Breast epithelium (tissue), 4 donors: Measurements from ENCODE around the gene AGAP3. TPM values are rescaled to one million over a fixed set of nuclear protein-coding genes. Genes with fewer than 3 reads are reported as not detected.
A peak's percentile ranks its signal among the peaks of the same experiment; 100 is the strongest.

ENCODE experiments used
- DNase-seq, 2 donors: peaks; one replicate each; pipeline ENCODE4 v3.0.0-alpha.2; 2019; ENCODE audit warnings: low spot score in 2 of 2
- H3K27ac ChIP-seq, 2 donors: fragments of 200-600 bp; sonication (generic) in 1 of 2; one replicate each; pipeline ENCODE4 v1.5.1; 2016 to 2019; ENCODE audit warnings: mild to moderate bottlenecking in 1 of 2
- H3K27me3 ChIP-seq, 2 donors: fragments of 200-600 bp; sonication (generic) in 1 of 2; one replicate each; pipeline versions ENCODE4 v1.5.1 to v1.6.0; 2017 to 2019; ENCODE audit warnings: control low read depth in 1 of 2, mild to moderate bottlenecking in 1 of 2
- H3K36me3 ChIP-seq: fragments of 200-600 bp; one replicate; pipeline ENCODE4 v1.5.1; 2019
- H3K4me1 ChIP-seq, 2 donors: fragments of 200-600 bp; sonication (generic); one replicate each; pipeline ENCODE4 v1.5.1; 2016 to 2019; ENCODE audit warnings: control low read depth in 1 of 2
- H3K4me3 ChIP-seq, 3 donors: fragments of 200-600 bp; sonication (generic); 1 replicate in 2 of 3; 2 replicates in 1 of 3; pipeline ENCODE4 v1.5.1; 2016 to 2019; ENCODE audit warnings: mild to moderate bottlenecking in 3 of 3, moderate library complexity in 2 of 3
- H3K9me3 ChIP-seq, 2 donors: fragments of 200-600 bp; sonication (generic) in 1 of 2; one replicate each; pipeline ENCODE4 v1.5.1; 2016 to 2019; ENCODE audit warnings: control low read depth in 1 of 2
- CTCF ChIP-seq, 3 donors: fragments of 450-650 bp; IDR thresholded peaks; one replicate each; pipeline ENCODE4 v1.5.1; 2016 to 2017; ENCODE audit warnings: antibody characterized with exemption in 3 of 3, mild to moderate bottlenecking in 3 of 3, moderate library complexity in 3 of 3
- POLR2A ChIP-seq: fragments of 450-650 bp; IDR thresholded peaks from one replicate; pipeline ENCODE4 v1.6.1; 2016; ENCODE audit warnings: antibody characterized with exemption, mild to moderate bottlenecking, moderate library complexity
- POLR2AphosphoS5 ChIP-seq, 3 donors: sonication (generic); formaldehyde crosslinking; IDR thresholded peaks; one replicate each; pipeline ENCODE4 v1.6.1; 2017; ENCODE audit warnings: antibody characterized with exemption in 3 of 3
- intact Hi-C: fragments of 100-400 bp; cut with DNase I; formaldehyde crosslinking; loops from one replicate; pipeline ENCODE4 v1.15.1; 2023; ENCODE audit warnings: low total_unique reads
- total RNA-seq, 3 donors: library from RNA; depleted of rRNA; stranded (reverse); fragments of >200 nt; gene quantifications; one replicate each; pipeline ENCODE4 v1.1.0, GENCODE V29; 2016

AGAP3 gene
- total RNA-seq, 3 donors from 2014 or later, result 47.2 to 58.1 (median 55.1) TPM

- intact Hi-C loops, result loop anchor here (5.0 to 10.0 kb wide), 2 partner anchors 100 to 1853 kb away; partner anchors contain the start of gene ZNF783
- Histone ChIP-seq H3K9me3 (no peaks in the 10 kb centered on the region), H3K36me3 (peaks cover 10% of the 10 kb centered on the region), H3K27ac (peak overlapping the region; percentile 71 to 85), H3K4me1 (peaks cover 0 to 9% of the 10 kb centered on the region in 2 donors), H3K4me3 (peak overlapping the region in 2 of 3 donors; percentile 51 to 69), H3K27me3 (no peaks in the 10 kb centered on the region)
- no peak for DNase-seq
- TF ChIP-seq POLR2A (no peak), CTCF (IDR thresholded peaks at IDR 0.05) (peak in 1 of 3 donors; percentile 9), POLR2AphosphoS5 (IDR thresholded peaks at IDR 0.05) (no peak)
Measured at GRCh38 chr7:151115121-151115835, 29.0 kb downstream of the AGAP3 start.

DNA sequence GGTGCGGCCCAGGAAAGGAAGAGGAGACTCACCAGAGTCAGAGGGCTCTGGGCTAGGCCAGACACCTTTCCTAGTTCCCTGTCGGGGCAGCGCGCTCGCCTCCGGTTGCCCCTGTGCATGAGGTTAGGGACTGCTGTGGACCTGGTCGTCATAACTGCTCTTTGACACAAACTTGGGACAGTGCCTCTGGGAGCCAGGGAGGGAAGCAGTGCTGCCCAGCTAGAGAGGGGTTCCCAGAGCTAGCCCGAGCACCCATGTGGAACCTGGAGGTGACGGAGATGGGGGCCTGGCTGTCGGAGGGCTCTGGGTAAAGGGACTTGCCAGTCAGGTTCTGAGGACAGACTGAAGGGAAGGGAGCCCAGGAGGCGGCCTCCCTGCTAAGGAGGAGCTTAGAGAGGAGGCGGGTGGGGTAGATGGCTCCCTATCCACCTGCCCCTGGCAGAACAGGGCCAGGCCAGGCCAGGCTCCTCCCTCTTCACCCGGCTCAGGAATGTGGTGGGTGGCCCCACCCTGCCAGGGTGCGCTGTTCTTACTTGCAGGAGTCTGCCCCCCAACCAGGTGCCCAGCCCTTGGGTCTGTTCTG, 29.7 kb downstream of the AGAP3 start:
- peak overlapping the region; percentile 71 to 85 for H3K27ac ChIP-seq
- no peaks in the 10 kb centered on the region for H3K27me3 ChIP-seq
- H3K9me3 ChIP-seq, result no peaks in the 10 kb centered on the region
- H3K4me3 ChIP-seq, result peak overlapping the region in 2 of 3 donors; percentile 51 to 69
- intact Hi-C loops, result loop anchor here (5.0 to 10.0 kb wide), 2 partner anchors 101 to 1854 kb away; partner anchors contain the start of gene ZNF783
- TF ChIP-seq CTCF (IDR thresholded peaks at IDR 0.05), result no peak
- peak in 1 of 3 donors; percentile 9 for TF ChIP-seq POLR2AphosphoS5 (IDR thresholded peaks at IDR 0.05)
- peaks cover 0 to 8% of the 10 kb centered on the region in 2 donors for H3K4me1 ChIP-seq
- H3K36me3 ChIP-seq, result peaks cover 10% of the 10 kb centered on the region
- DNase-seq, result peak in 1 of 2 donors; percentile 93

GRCh38 chr7:151116603-151117440, 30.5 kb downstream of the AGAP3 start:
- H3K27ac ChIP-seq, result peak overlapping the region; percentile 71 to 85
- DNase-seq, result no peak
- peaks cover 0 to 4% of the 10 kb centered on the region in 2 donors for H3K4me1 ChIP-seq
- TF ChIP-seq POLR2AphosphoS5 (IDR thresholded peaks at IDR 0.05), result no peak
- TF ChIP-seq CTCF (IDR thresholded peaks at IDR 0.05), result no peak
- TF ChIP-seq POLR2A, result no peak
- H3K36me3 ChIP-seq, result peaks cover 10% of the 10 kb centered on the region
- H3K9me3 ChIP-seq, result no peaks in the 10 kb centered on the region
- H3K4me3 ChIP-seq, result peak overlapping the region in 2 of 3 donors; percentile 51 to 69
- intact Hi-C loops, result loop anchor here (5.0 to 10.0 kb wide), 2 partner anchors 102 to 1855 kb away; partner anchors contain the start of gene ZNF783
- H3K27me3 ChIP-seq, result no peaks in the 10 kb centered on the region

DNA sequence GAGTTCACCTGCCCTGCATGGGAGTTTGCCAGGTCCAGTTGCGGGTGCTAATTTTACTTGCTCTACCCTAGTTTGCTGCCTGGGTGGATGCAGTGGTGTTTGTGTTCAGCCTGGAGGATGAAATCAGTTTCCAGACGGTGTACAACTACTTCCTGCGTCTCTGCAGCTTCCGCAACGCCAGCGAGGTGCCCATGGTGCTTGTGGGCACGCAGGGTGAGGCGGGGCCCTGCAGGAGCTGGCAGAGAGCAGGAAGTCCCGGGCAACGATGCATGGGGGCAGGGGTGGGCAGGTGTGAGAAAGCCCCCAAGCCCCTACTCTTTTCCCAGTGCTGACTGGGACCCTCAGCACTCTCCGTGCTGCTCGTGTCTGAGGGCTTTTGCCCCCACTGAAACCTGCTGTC, 31.3 kb downstream of the AGAP3 start:
- no peak for DNase-seq
- intact Hi-C loops, result loop anchor here (5.0 to 10.0 kb wide), 2 partner anchors 103 to 1855 kb away; partner anchors contain the start of gene ZNF783
- Histone ChIP-seq H3K9me3 (no peaks in the 10 kb centered on the region), H3K4me3 (no peak overlapping the region), H3K4me1 (peaks cover 0 to 4% of the 10 kb centered on the region in 2 donors), H3K36me3 (peaks cover 10% of the 10 kb centered on the region), H3K27me3 (no peaks in the 10 kb centered on the region), H3K27ac (no peak overlapping the region)
- no peak for TF ChIP-seq POLR2A
